HG03378 (cell line): Measurements from ENCODE around the gene TNFRSF4.
"Not testable (repeated sequence)": the region's sequence is repeated elsewhere in the genome, so short reads cannot be mapped to it uniquely, and the experiment has no call there.

Experiments
- ATAC-seq: cut with Tn5 transposase; IDR thresholded peaks from one replicate; pipeline ENCODE4 v1.9.1; 2021; ENCODE audit warnings: mild to moderate bottlenecking, moderate library complexity; ENCODE audit not compliant: unreplicated experiment

Gene TNFRSF4

DNA sequence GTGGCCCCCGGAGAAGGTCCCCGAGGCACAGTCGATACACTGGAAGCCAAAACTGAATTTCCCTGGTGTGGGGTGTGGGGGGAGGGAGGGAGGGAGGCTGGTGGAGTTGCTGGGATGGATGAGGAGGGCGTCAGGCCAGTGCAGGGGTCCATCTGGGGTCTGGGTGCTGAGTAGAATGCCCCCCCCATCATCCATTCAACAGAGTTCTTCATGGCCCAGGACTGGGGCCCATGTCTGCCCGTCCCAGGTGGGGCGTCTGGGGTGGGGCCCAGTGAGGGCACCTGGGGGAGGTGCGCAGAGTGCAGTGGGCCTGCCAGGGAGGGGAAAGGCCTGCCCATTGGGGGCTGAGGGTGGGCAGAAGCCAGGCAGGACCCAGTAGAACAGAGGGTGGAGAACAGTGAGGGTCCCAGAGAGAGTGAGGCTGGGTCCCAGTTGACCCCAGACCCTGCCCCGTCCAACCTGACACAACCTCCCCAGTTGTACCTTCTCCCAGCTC is 9.5 kb downstream of the TNFRSF4 start:
- no peak for ATAC-seq

DNA sequence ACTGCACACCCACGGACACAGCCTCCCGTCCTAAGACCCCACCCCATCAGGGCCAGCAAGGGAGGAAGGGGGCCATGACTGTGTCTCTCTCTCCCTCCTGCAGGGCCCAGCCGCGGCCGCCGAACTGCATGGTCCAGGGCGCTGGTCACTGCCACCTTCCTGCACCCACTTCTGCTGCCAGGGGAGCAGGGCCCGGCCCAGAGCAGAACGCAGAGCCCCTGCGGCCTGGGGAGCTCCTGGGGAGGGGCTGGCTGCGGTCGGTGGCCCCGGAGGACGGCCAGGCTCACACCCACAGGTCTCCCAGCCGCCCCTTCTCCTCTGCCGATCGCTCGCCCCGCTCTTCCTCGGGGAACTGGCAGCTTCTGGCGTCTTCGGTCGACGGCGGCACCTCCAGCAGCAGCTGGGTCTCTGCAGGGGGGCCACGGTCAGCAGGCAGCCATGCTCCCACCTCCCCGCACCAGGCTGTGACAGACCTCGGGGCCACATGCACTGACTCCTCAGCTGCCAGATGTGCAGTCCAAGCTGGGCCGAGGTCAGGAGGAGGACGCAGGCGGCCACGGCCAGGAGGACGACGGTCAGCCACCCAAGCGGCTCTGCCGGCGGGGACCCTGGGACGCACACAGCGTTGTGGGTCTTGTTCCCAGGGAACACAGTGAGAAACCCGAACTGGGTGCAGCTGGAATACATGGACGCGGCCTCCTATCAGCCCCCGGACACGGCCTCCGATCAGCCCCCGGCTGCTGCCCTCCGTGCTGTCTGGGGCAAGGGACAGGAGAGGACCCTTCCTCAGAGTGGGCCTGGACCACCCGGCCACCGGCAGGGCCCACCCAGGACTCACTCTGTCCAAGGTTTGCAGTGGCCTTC is 10.2 kb downstream of the TNFRSF4 start:
- no peak for ATAC-seq

- ATAC-seq, result no peak
Observed at GRCh38 chr1:1202831-1203560, 11.0 kb downstream of the TNFRSF4 start.

- ATAC-seq, result no peak
Observed at GRCh38 chr1:1200876-1201810, 12.8 kb downstream of the TNFRSF4 start.

GRCh38 chr1:1199961-1200875 is 13.7 kb downstream of the TNFRSF4 start:
- no peak for ATAC-seq

GRCh38 chr1:1199141-1199960 is 14.6 kb downstream of the TNFRSF4 start:
- no peak for ATAC-seq

DNA sequence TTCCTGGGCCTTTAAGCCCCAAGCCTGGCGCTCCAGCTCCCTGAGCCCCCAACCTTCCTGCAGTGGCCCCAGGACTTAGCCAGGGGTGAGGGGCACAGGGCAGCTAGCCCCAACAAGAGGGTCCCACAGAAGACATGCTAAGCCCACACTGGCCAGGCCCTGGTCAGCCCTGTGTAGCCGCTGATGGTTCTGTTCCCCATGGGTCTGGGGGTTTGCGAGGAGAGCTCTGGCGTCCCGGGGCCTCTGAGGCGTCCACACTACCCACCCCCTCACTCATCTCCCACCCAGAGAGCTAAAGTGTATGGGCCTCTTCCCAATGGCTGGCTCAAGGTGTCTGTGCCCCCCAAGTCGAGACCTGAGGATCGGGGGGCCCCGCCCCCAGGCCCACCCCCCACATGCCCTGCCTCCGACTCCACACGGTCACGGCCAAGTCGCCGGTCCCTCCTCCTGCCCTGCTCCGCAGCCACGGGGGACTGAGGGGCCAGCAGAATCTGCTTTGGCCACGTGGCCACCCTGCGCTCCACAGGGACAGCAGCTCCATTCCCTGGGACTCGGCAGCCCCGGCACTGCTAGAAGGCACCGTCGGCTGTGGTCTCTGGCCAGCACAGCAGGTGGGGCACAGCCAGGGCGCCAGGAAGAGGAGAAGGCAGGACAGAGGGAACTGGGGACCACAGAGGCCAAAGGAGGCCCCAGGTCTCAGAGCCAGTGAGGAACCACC is 15.4 kb downstream of the TNFRSF4 start:
- no peak for ATAC-seq

GRCh38 chr1:1197551-1198422 is 16.2 kb downstream of the TNFRSF4 start:
- no peak for ATAC-seq

GRCh38 chr1:1197188-1197500 is 16.8 kb downstream of the TNFRSF4 start:
- no peak for ATAC-seq

DNA sequence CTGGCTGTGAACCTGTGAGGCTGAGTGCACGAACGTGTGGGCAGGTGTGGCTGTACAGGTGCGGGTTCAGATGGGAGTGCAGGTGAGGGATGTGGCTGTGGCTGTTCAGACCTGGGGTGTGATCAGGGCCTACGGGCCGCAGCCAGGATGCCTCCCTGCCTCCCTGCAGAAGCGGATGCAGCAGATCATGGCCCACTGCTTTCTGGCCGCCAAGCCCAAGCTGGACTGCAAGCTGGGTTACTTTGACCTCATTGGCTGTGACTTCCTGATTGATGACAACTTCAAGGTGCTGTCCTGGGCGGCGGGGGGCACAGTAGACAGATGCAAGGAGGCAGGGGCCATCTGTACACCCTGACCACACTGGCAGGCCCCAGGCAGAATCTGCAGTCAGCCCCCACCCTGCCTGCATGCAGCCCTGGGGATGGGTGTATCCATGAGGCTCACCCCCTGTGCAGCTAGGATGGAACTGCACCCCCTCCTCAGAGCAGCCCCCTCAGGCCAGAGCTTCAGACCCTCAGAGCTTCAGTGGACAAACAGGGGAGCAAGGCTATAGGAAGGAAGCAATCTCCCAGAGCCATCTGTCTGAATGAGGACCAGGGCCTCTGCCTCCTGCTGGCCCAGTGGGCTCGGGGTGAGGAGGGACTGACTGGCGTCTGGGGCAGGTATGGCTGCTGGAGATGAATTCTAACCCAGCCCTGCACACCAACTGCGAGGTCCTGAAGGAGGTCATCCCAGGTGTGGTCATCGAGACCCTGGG is 17.3 kb downstream of the TNFRSF4 start:
- ATAC-seq, result no peak

DNA sequence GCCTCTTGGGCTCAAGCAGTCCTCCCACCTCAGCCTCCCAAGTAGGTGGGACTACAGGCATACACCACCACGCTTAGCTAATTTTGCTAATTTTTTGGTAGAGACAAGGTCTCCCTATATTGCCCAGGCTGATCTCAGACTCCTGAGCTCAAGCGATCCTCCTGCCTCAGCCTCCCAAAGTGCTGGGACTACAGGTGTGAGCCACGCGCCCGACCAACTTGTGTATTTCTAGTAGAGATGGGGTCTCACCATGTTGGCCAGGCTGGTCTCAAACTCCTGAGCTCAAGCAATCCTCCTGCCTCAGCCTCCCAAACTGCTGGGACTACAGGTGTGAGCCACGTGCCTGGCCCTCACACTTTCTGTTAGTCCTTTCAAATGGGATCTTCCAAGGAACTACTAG is 18.2 kb downstream of the TNFRSF4 start:
- ATAC-seq, result not testable (repeated sequence)

DNA sequence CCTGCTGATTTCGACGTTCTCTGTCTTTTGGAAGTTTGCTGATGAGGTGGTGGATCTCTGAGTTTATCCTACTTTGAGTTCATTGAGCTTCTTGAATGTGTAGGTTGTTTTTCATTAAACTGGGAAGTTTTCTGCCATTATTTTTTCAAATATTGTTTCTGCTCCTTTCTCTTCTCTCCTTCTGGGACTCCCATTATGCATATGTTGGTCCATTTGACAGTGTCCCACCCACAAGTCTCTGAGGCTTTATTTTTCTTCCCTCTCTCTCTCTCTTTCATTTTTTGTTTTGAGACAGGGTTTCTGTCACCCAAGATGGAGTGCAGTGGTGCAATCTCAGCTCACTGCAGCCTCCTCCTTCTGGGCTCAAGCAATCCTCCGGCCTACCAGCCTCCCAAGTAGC is 19.2 kb downstream of the TNFRSF4 start:
- no peak for ATAC-seq

DNA sequence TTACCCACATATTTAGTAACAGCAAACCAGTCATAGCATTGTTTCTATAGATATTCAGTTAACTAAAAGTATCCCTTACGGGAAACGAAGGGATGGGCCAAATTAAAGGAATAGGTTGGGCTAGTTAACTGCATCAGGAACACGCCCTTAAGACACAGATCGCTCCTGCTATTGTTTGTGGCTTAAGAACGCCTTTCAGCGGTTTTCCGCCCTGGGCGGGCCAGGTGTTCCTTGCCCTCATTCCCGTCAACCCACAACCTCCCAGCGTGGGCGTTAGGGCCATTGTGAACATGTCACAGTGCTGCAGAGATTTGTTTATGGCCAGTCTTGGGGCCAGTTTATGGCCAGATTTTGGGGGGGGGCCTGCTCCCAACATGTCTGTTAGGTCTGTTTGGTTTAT is 22.2 kb downstream of the TNFRSF4 start:
- no peak for ATAC-seq

GRCh38 chr1:1189111-1189510 is 24.8 kb downstream of the TNFRSF4 start:
- ATAC-seq, result no peak

GRCh38 chr1:1187938-1188337 is 26.0 kb downstream of the TNFRSF4 start:
- no peak for ATAC-seq

DNA sequence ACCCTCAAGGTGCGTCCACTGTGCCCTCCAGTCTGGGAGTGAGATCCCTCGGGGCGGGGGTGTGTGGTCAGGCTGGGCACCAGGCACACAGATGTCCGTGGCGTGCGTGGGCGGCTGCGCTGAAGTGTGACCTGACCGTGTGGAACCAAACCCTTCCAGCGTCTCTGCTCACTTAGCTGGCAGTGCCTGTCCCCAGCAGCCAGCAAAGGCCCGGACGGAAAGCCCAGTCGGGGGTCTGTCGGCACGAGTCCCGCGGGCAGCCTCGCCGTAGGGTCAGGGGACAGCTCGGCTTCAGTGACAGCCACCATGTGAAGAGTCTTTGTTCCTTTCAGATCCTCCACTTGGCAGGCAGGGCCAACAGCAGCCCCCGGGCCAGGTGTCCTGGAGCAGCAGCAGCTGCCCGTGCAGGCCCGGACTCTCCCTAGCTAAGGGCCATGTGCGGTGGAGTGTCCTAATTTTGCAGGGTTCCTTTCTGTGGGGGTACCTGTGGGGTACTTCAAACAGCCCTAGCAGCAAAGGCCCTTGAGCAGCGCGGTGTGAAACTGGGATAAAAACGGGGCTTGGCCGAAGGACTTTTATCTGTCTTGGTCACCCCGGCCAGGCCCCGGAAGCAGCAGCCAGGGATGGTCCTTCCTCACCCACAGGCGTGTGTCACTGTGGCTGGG is 28.7 kb downstream of the TNFRSF4 start:
- no peak for ATAC-seq
